ENCODE results near the gene KBTBD7.

KBTBD7 gene

DNA sequence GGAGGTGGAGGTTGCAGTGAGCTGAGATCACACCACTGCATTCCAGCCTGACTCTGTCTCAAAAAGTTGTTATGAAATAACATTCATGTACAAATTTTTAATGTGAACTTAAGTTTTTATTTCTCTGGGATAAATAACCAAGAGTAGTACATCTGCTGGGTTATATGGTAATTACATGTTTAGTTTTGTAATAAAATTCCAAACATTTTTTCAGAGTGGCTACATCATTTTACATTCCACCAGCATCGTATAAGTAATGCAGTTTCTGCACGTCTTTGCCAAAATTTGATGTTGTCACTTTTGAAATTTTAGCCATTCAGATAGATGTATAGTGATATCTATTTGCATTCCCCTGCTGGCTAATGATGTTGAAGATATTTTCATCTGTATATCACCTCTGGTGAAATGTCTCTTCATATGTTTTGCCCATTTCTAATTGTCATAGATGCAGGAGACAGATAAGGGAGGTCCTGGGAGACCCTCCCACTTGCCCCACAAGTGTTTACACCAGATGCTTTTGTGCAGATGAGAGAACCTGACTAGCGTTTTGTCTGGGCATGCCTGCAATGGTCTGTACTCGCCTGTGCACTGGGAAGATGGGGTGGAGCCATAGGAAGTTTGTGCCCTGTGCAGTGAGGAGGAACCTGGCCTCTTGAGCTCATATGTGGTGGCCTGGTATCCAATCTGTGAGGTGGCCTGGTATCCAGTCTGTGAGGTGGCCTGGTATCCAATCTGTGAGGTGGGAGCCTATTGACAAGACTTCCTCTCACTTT is 49.0 kb downstream of the KBTBD7 start:
- no peak overlapping the region for H3K4me3 ChIP-seq (ENCODE audit: low read depth in 1 of 5, low read length in 5 of 5)
- no peak overlapping the region for H3K9ac ChIP-seq (ENCODE audit: low read length in 5 of 5)
- H3K27me3 ChIP-seq (ENCODE audit: control insufficient read depth in 5 of 5, insufficient read depth in 4 of 5, low read length in 5 of 5): no peaks in the 10 kb centered on the region

DNA sequence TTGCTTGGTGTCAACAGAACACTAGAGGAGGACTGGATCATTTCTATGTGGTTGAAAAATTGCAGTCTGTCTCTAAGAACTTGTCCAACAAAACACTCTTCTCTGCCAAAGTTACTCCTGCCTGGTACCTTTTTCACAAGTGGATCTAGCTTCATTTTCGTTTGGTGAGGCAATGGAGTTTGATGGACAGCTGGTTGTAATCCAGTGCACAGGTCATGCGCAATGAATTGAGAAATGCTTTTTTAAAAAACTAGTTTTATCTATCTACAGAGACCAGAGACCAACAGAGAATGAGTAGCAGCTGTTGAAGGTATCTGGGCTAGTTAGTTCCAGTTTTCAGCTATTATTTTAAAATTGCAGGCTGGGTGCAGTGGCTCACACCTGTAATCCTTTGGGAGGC is 49.8 kb downstream of the KBTBD7 start:
- H3K9me3 ChIP-seq (ENCODE audit: control insufficient read depth in 5 of 5, low read length in 5 of 5): peaks cover 16 to 25% (median 20%) of the 10 kb centered on the region in 5 donors
- H3K4me1 ChIP-seq (ENCODE audit: control insufficient read depth in 5 of 5, insufficient read depth in 5 of 5, low read length in 5 of 5): peaks cover 0 to 10% (median 0%) of the 10 kb centered on the region in 5 donors
- H3K27me3 ChIP-seq (ENCODE audit: control insufficient read depth in 5 of 5, insufficient read depth in 4 of 5, low read length in 5 of 5): no peaks in the 10 kb centered on the region
- no peak overlapping the region for H3K4me3 ChIP-seq (ENCODE audit: low read depth in 1 of 5, low read length in 5 of 5)
- no peaks in the 10 kb centered on the region for H3K36me3 ChIP-seq (ENCODE audit: control insufficient read depth in 5 of 5, insufficient read depth in 5 of 5, low read length in 5 of 5)
- H3K9ac ChIP-seq (ENCODE audit: low read length in 5 of 5): no peak overlapping the region
- no peak overlapping the region for H3K27ac ChIP-seq (ENCODE audit: low read depth, low read length)

More for the DNA sequence above, 49.0 kb downstream of the KBTBD7 start:
- no peak overlapping the region for H3K27ac ChIP-seq (ENCODE audit: low read depth, low read length)
- H3K4me1 ChIP-seq (ENCODE audit: control insufficient read depth in 5 of 5, insufficient read depth in 5 of 5, low read length in 5 of 5): peaks cover 0 to 10% (median 0%) of the 10 kb centered on the region in 5 donors
- peaks cover 21 to 32% (median 27%) of the 10 kb centered on the region in 5 donors for H3K9me3 ChIP-seq (ENCODE audit: control insufficient read depth in 5 of 5, low read length in 5 of 5)
- H3K36me3 ChIP-seq (ENCODE audit: control insufficient read depth in 5 of 5, insufficient read depth in 5 of 5, low read length in 5 of 5): no peaks in the 10 kb centered on the region

All from subcutaneous abdominal adipose tissue (tissue), 5 donors.